OCI-LY1 (cell line): ENCODE measurements around the gene ANKUB1.

Experiments used
- EZH2 ChIP-seq: fragments of 200-600 bp; sonication (generic), shearing (Covaris generic); IDR thresholded peaks from 2 replicates; pipeline ENCODE4 v1.8.0; 2017; ENCODE audit warnings: borderline replicate concordance, mixed run types, mild to moderate bottlenecking, antibody characterized with exemption, low read length, moderate library complexity, mixed read lengths
- TF ChIP-seq, protein P1 (sequence below): fragments of 200-600 bp; sonication (generic), shearing (Covaris generic); IDR thresholded peaks from 2 replicates; pipeline ENCODE4 v1.5.1; 2017; ENCODE audit warnings: mild to moderate bottlenecking, antibody characterized with exemption, low read length, moderate library complexity, mixed read lengths

DNA sequence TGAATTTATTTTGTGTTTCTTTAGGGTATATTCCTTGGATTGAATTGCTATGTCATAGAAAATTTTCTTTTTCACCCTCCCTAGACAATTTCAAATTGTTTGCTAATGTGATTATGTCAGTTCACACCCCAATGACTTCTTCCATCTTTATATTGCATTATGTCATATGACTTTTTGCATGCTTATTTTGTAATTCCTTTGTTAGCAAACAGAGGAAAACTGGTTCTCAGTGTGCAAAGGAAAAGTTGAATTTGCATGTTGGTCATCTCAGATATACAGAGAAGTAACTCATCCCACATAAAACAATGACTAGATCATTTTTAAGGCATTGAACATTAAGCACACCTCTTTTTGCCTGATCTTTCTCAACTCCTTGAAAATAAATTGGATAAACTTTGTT is 17.3 kb upstream of the ANKUB1 start:
- TF ChIP-seq EZH2, result no peak
- TF ChIP-seq, protein P1, sequence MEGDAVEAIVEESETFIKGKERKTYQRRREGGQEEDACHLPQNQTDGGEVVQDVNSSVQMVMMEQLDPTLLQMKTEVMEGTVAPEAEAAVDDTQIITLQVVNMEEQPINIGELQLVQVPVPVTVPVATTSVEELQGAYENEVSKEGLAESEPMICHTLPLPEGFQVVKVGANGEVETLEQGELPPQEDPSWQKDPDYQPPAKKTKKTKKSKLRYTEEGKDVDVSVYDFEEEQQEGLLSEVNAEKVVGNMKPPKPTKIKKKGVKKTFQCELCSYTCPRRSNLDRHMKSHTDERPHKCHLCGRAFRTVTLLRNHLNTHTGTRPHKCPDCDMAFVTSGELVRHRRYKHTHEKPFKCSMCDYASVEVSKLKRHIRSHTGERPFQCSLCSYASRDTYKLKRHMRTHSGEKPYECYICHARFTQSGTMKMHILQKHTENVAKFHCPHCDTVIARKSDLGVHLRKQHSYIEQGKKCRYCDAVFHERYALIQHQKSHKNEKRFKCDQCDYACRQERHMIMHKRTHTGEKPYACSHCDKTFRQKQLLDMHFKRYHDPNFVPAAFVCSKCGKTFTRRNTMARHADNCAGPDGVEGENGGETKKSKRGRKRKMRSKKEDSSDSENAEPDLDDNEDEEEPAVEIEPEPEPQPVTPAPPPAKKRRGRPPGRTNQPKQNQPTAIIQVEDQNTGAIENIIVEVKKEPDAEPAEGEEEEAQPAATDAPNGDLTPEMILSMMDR, result no peak
